ENCODE results near the gene SPP1. TPM values are rescaled to one million over a fixed set of nuclear protein-coding genes. Genes with fewer than 3 reads are reported as not detected.

Gene SPP1
- total RNA-seq, 1 donor from 2014 or later: 14.2 TPM

- Mint-ChIP-seq H3K4me1 (no peaks in the 10 kb centered on the region), H3K36me3 (ENCODE audit: low read depth) (no peaks in the 10 kb centered on the region), H3K27ac (ENCODE audit: unreplicated experiment) (no peak overlapping the region), H3K4me3 (no peak overlapping the region), H3K27me3 (ENCODE audit: low read depth) (no peaks in the 10 kb centered on the region), H3K9me3 (no peaks in the 10 kb centered on the region)
- no peak for DNase-seq (ENCODE audit: low read depth, low spot score)
- no peak for TF ChIP-seq CTCF (conservative IDR thresholded peaks at IDR 0.05)
Observed at GRCh38 chr4:87947381-87948160, 27.9 kb upstream of the SPP1 start.

- TF ChIP-seq CTCF (conservative IDR thresholded peaks at IDR 0.05): no peak
- H3K36me3 Mint-ChIP-seq (ENCODE audit: low read depth): no peaks in the 10 kb centered on the region
- H3K27me3 Mint-ChIP-seq (ENCODE audit: low read depth): no peaks in the 10 kb centered on the region
- H3K4me3 Mint-ChIP-seq: no peak overlapping the region
- H3K4me1 Mint-ChIP-seq: no peaks in the 10 kb centered on the region
- no peak for DNase-seq (ENCODE audit: low read depth, low spot score)
- no peak overlapping the region for H3K27ac Mint-ChIP-seq (ENCODE audit: unreplicated experiment)
- no peaks in the 10 kb centered on the region for H3K9me3 Mint-ChIP-seq
Observed at GRCh38 chr4:87949961-87950360, 25.6 kb upstream of the SPP1 start.

- H3K27me3 Mint-ChIP-seq (ENCODE audit: low read depth): no peaks in the 10 kb centered on the region
- H3K9me3 Mint-ChIP-seq: no peaks in the 10 kb centered on the region
- TF ChIP-seq CTCF (conservative IDR thresholded peaks at IDR 0.05): no peak
- no peak overlapping the region for H3K27ac Mint-ChIP-seq (ENCODE audit: unreplicated experiment)
- DNase-seq (ENCODE audit: low read depth, low spot score): no peak
- no peaks in the 10 kb centered on the region for H3K36me3 Mint-ChIP-seq (ENCODE audit: low read depth)
- H3K4me3 Mint-ChIP-seq: no peak overlapping the region
- H3K4me1 Mint-ChIP-seq: no peaks in the 10 kb centered on the region
Observed at GRCh38 chr4:87950493-87950892, 25.0 kb upstream of the SPP1 start.

GRCh38 chr4:87950936-87951511 is 24.5 kb upstream of the SPP1 start:
- Mint-ChIP-seq H3K27me3 (ENCODE audit: low read depth) (no peaks in the 10 kb centered on the region), H3K4me1 (no peaks in the 10 kb centered on the region), H3K27ac (ENCODE audit: unreplicated experiment) (no peak overlapping the region), H3K9me3 (no peaks in the 10 kb centered on the region), H3K36me3 (ENCODE audit: low read depth) (no peaks in the 10 kb centered on the region), H3K4me3 (no peak overlapping the region)
- no peak for DNase-seq (ENCODE audit: low read depth, low spot score)
- no peak for TF ChIP-seq CTCF (conservative IDR thresholded peaks at IDR 0.05)

GRCh38 chr4:87953826-87954225 is 21.7 kb upstream of the SPP1 start:
- Mint-ChIP-seq H3K4me3 (no peak overlapping the region), H3K36me3 (ENCODE audit: low read depth) (no peaks in the 10 kb centered on the region), H3K27ac (ENCODE audit: unreplicated experiment) (no peak overlapping the region), H3K4me1 (no peaks in the 10 kb centered on the region), H3K9me3 (no peaks in the 10 kb centered on the region), H3K27me3 (ENCODE audit: low read depth) (no peaks in the 10 kb centered on the region)
- no peak for DNase-seq (ENCODE audit: low read depth, low spot score)
- no peak for TF ChIP-seq CTCF (conservative IDR thresholded peaks at IDR 0.05)

All from neural crest cell (in vitro differentiated cells).